Endothelial cell of hepatic sinusoid (primary cell): ENCODE data around the gene CHIC2.
"Not testable (repeated sequence)": the region's sequence is repeated elsewhere in the genome, so short reads cannot be mapped to it uniquely, and the experiment has no call there.

Experiments used
- in situ Hi-C: cut with HindIII; loops from 2 replicates; pipeline ENCODE4 v1.10.0; 2017; ENCODE audit warnings: low sequenced_read_pairs

CHIC2 gene

DNA sequence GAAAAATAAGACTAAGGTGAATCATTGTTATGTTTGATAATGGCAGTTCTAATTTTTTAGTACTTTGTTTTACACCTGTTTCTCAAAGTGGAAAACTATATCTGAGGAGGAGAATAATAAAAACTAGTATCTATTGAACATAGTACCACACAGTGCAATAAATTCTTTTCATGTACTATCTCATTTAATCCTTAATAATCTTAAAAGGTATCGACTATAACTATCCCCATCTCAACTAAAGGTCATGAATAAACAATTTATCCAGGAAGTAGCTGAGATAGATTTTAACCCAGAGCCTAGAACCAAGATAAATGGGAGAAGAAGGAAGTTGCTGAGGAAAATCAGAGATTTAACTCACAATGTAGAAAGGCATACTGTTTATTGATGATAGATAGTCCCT, 2.5 kb downstream of the CHIC2 start:
- in situ Hi-C loops: no loop called here

DNA sequence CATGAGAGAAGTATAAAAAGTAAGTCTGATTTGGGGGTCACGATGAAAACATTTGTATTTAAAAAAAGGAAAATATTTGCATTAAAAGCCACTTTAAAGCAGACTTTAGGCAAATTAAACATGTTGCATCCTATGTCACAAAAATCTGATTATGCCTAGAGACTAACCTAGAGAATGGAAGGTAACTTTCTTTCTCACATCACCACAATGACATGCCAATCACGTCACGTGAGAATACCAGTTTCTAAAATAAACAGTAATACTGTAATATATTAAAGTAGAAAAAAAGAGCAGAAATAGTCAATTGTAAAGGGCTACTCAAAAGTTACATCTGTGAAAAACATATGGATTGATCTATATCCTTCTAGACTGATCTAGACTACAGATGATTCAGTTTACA, 3.3 kb downstream of the CHIC2 start:
- in situ Hi-C loops: no loop called here

DNA sequence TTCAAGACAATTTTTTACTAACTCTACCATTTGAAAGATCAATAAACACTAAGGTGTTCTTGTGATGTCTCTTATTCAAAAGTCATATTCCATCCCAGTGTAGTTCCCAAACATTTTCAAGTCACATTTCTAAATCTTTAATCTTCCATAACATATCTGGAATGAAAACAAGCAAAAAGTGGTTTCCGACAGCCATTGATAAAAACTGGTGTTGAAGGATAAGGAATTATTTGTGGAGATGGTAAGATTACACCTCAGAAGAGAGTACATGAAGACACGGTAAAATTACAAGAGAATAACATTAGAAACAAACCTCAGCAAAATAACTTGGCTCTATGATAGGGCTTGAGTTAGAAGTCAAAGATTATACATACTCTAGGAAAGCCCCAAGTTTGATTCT, 4.3 kb downstream of the CHIC2 start:
- in situ Hi-C loops: no loop called here

DNA sequence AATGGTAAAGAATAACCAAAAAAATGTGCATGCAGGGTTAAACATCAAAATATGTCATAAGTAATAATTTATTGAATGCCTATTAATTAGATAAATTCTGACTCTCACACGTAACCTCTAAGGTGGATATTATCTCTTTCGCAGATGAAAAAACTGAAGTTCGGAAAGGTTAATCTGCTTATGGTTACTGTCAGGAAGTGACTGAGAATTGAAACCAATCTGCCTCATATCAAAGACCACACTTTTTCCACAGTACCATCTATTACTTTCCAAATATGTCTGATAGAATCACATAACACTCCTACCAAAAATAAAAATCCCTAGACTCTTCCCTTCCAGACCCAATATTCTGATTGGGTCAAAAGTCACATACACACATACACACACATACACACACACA, 6.2 kb downstream of the CHIC2 start:
- in situ Hi-C loops: no loop called here

DNA sequence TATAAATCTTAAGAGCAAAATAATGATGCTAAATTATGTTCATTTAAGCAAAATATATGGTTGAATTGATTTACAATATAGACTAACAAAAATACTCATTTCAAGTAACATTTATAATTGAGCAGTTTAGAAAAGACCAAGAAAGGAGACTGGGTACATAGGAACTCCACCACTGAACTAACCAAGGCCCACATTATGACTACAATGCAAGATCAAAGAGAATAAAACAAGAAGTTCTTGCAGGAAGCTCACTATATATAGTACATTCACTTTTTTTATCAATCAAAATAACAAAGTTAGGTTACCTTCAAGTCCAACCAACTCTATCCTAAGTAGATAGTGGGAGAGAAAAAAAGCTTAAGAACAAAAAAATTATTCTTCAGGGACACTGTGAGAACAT, 8.0 kb downstream of the CHIC2 start:
- in situ Hi-C loops: no loop called here

DNA sequence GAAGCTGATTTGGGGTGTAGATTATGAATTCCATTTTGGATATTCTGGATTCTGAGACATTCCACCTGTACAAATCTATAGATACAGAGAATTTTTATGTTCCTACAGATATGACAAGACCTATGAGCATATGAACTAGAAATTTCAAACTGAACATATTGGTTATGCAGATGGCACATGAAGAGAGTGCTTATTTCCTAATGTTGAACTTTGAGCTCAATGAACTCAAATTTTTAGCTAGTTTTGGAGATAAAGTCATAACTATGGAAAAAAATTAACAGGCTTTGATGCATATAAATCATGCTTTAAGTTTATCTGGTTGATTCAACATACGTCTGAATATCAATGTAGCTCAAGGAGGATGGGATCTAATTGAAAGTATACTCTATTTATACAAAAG, 8.9 kb downstream of the CHIC2 start:
- in situ Hi-C loops: no loop called here

DNA sequence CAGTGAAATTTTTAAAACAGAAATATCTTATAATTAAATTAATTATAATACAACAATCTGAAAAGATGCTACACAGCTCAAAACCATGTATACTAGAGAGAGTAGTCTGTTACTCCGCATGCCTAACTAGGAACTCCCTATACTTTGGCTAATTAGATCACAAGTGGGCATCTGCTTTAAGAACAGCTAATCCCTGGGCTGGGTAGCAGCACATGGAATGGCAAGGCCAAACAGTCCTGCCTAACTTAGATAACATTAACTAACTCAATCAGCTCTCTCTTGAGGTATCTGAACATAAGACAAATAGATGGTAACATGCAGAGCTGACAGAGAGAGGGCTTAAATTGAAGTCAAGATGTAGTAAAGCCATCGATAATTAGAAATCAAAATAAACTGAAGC, 9.9 kb downstream of the CHIC2 start:
- in situ Hi-C loops: no loop called here

DNA sequence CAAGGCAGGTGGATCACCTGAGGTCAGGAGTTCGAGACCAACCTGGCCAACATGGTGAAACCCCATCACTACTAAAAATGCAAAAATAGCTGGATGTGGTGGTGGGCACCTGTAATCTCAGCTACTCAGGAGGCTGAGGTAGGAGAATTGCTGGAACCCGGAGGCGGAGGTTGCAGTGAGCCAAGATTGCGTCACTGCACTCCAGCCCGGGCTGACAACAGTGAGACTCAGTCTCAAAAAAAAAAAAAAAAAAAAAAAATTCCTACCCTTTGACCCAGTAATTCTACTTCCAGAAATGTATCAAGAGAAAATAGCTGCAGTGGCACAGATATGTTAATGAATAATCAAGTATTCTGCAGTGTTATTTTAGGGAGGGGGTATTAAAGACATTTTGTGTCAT, 11.1 kb downstream of the CHIC2 start:
- in situ Hi-C loops: not testable (repeated sequence)

DNA sequence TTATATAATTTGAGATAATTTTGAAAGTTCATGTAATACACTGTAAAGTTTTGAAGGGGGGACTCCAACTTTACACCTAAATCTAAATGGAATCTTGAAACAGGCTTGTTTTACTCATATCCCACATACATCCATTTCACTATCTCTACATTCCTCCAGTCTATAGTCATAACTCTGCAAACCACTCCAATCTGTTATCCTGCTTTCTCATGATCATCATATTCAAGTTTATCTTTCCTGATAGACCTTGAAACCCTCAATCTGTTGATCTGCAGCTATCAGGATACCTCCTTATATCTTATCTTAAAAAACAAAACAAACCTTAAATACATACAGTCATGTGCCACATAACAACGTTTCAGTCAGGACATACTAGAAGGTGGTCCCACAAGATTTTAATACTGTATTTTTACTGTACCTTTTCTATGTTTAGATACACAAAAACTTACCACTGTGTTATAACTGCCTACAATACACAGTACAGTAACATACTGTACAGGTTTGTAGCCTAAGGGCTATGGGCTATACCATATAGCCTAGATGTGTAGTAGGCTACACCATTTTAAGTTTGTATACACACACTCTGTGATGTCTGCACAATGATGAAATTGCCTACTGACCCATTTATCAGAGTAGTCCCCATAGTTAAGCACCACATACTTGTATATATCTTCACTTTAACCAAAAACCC, 14.0 kb downstream of the CHIC2 start:
- in situ Hi-C loops: no loop called here

DNA sequence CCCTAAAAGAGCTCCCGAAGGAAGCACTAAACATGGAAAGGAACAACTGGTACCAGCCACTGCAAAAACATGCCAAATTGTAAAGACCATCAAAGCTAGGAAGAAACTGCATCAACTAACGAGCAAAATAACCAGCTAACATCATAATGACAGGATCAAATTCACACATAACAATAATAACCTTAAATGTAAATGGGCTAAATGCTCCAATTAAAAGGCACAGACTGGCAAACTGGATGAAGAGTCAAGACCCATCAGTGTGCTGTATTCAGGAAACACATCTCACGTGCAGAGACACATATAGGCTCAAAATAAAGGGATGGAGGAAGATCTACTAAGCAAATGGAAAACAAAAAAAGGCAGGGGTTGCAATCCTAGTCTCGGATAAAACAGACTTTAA, 20.8 kb downstream of the CHIC2 start:
- in situ Hi-C loops: not testable (repeated sequence)

DNA sequence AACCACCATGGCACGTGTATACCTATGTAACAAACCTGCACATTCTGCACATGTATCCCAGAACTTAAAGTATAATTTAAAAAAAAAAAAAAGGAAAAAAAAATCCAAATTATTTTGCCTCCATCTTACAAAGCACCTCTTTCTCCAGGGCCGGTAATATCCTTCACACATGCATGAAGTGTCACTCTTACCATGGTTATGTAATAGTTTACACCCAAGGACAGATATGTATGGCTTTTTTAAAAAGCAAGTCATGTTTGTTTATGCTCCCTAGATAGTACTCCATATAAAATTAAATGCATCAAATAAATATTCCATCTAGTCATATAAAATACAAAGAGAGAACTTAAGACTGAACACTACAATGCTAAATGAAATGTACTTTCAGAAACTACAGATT, 22.5 kb downstream of the CHIC2 start:
- in situ Hi-C loops: no loop called here

DNA sequence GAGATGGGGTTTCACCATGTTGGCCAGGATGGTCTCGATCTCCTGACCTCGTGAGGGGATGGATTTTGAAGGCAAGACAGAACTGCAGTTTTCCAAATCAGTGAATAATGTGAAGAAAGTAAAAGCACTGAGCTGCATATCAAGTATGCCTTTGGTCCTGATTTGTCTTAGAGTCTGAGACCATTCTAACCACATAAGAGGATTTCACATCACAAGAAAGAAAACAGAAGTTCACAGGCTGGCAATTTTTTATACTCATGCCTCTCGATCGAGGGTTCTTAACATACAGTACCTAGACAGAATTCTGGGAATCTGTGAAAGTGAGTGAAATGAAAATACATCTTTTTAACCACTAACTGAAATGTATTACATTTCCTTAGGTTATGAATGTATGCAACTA, 23.3 kb downstream of the CHIC2 start:
- in situ Hi-C loops: no loop called here

DNA sequence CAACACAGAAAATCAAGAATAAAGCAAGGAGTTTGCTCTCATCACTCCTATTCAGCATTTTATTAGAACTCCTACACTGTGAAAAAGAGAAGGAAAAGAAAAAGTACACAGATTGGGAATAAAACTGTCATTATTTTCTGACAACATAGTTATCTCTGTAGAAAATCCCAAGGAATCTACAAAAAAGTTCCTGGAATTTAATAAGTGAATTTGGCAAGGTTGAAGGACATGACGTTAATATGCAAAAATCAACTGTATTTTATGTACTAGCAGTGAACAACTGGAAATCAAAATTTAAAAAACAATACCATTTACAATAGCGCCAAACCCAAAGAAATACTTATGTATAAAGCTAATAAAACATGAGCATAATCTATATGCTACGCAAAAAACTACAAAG, 26.3 kb downstream of the CHIC2 start:
- in situ Hi-C loops: no loop called here

DNA sequence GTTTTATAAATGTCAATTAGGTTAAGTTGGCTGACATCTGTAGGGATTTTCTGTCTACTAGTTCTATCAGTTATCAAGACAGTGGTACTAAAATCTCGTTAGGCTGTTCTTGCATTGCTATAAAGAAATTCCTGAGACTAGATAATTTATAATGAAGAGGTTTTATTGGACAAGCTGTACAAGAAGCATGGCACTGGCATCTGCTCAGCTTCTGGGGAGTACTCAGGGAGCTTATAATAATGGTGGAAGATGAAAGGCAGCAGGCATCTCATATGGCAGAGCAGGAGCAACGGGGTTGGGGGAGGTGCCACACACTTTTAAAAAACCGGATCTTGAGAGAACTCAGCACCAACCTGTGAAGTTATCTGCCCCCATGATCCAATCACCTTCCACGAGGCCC, 28.2 kb downstream of the CHIC2 start:
- in situ Hi-C loops: no loop called here

DNA sequence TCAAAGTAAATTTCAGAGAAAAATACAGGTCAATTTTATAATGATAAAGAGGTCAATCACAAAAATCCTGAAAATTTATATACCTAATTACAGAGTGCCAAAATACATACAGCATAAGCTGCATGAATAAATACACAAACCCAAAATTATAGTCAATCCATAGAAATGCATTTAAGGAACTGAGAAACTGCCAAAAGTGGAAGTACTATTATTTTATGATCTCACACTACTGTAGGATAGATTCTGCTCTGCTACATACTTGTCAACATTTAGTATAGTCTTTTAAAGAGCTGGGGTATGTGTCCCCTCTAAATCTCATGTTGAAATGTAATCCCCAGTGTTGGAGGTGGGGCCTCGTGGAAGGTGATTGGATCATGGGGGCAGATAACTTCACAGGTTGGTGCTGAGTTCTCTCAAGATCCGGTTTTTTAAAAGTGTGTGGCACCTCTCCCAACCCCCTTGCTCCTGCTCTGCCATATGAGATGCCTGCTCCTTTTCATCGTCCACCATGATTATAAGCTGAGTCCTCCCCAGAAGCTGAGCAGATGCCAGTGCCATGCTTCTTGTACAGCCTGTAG, 31.8 kb downstream of the CHIC2 start:
- in situ Hi-C loops: no loop called here

DNA sequence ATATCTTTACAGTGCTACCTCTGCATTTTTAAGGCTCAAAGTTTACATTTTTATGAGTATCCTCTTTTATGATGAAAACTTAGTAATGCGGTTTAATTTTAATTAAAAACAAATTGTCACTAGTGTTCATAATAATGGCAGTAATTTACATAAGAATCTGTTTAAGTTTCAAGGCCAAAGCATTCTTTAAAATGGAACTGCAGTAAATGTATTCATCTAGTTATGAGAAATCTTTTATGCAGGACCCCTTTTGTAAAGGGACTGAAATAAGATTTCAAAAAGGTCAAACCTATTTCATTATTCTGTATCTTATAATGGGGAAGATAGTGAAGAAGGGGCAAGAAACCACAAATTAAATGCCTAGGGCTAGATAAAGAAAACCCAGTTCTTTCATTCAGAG, 37.1 kb downstream of the CHIC2 start:
- in situ Hi-C loops: no loop called here

DNA sequence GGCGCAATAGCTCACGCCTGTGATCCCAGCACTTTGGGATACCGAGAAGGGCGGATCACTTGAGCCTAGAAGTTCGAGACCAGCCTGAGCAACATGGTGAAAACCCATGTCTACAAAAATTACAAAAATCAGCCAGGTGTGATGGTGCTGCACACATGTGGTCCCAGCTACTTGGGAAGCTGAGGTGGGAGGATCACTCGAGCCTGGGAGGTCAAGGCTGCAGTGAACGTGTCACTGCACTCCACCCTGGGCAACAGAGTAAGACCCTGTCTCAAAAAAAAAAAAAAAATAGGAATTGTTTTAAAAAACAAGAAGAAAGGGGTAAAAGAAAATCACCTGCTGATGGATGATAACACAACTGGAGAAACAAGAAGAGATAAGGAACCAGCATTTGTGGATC, 38.8 kb downstream of the CHIC2 start:
- in situ Hi-C loops: no loop called here

DNA sequence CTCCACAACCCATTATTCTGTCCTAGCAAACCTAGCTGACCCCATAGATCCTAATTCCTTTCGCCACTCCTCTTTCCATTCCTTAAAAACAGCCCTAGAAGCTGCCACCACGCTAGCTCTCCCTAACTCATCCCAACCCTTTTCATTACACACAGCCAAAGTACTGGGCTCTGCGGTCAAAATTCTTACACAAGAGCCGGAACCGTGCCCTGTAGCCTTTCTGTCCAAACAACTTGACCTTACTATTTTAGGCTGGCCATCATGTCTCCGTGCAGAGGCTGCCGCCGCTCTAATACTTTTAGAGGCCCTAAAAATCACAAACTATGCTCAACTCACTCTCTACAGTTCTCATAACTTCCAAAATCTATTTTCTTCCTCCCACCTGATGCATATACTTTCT, 41.4 kb downstream of the CHIC2 start:
- in situ Hi-C loops: not testable (repeated sequence)

DNA sequence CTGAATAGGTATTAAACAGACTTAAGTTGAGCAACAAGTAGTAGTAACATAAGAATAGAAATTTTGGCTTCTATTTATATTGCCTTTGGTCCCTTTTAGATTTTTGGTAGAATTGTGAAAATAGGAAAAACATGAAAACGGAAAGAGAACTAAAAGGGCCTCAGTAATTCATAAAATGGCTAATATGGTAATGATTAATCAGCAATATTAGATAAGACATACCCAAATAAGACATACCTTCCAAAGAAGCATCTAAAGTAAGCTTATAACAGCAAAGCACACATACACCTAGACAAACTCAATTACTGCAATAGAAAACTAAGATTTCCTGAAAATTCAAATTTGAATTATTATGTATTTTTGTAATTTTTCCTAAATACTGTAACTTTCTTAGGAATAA, 46.4 kb downstream of the CHIC2 start:
- in situ Hi-C loops: no loop called here

DNA sequence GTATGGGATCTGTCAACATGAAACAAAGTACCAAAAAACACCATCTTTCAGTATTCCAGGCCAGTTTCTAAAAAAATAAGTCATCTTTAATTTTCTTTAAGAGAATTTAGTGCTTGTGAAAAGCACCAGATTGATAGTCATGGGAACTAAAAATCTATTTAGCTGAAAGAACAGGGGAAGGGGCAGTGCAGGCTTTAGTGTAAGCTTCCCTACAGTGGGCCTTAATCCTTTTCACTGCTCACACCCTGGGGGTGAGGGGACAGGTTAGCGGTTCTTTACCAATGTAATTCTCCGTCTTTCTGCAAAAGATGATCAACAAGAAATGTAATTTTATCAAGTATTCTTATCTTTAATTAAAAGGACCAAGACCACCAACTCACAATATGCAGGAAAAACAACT, 47.1 kb downstream of the CHIC2 start:
- in situ Hi-C loops: no loop called here

DNA sequence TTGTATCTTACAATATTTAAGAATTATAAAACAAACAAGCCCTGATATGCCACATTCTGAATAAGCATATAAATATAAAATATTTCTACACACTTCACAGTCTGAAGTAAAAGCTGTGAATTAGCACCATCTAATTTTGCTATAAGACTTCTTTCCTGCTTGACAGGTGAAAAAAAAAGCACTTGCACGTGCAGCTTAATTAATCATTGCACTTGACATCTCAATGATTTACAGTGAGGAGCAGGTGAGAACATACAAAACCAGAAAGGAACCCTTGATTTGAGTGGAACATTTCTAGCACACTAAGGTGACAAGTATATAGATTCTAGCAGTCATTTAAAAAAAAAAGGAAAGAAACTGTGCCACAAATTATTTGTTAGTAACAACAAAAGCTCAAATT, 47.9 kb downstream of the CHIC2 start:
- in situ Hi-C loops: no loop called here

DNA sequence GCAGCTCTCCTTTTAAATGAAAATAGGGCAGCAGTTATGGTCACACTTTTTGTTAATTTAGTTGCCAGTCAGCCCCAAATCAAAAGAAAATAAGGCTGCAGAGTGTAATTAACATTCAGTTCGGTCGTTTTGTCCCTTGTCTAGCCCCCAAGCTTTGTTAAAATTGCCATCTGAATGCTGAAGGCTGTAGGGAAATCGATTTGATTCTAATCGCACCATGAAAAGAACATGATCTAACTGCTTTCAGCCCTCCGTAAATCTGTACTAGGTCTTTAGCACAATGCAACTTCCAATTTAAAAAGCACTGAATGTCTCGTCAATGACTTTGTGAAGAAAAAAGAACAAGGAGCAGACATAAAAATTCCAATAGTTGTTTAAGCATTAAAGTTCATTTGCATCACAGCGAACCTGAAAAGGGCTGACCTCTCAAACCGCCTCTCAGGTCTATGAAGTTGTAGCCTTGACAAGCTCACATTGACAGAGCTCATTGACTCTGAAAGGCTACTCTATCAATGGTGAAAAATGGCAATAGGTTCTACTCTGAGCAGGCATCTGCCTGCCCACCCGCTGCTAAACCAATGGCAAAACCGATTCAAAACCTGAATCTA, 48.9 kb downstream of the CHIC2 start:
- in situ Hi-C loops: no loop called here

DNA sequence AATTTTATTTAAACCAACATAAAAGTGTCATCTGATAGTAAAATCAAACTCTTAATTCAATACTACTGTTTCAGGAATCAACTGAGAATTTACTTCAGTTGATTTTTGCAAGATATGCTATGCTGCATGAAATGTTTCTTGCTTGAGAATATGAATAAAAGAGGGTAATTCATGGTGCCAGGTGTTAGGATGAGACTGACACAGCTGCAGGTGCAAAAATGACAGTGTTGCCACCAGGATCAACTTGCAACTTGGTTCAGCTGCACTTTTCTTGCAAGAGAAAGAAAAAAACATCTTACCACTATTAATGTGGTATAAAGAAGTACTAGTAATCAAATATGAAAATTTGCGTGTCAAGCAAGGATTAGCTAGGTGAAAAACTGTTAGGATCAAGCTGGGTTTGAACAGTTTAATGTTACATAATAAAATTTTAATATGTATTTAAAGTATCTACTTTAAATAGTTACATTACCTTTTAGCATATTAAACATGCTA, 49.7 kb downstream of the CHIC2 start:
- in situ Hi-C loops: no loop called here
